ENCODE data around the gene TMEM178B.

Gene TMEM178B

GRCh38 chr7:141257597-141257996 lies 183.7 kb downstream of the TMEM178B start:
- no peak overlapping the region for H3K4me3 ChIP-seq (replicated peaks; ENCODE audit: low read depth, low read length)
- TF ChIP-seq CTCF (IDR thresholded peaks at IDR 0.05; ENCODE audit: low read depth, low read length, missing control alignments), result no peak
- DNase-seq (ENCODE audit: extremely low read depth, low read depth), result no peak

- no peak overlapping the region for H3K4me3 ChIP-seq (replicated peaks; ENCODE audit: low read depth, low read length)
- DNase-seq (ENCODE audit: extremely low read depth, low read depth), result no peak
- TF ChIP-seq CTCF (IDR thresholded peaks at IDR 0.05; ENCODE audit: low read depth, low read length, missing control alignments), result no peak
These were observed 184.7 kb downstream of the TMEM178B start for GRCh38 chr7:141258559-141258958.

- no peak for TF ChIP-seq CTCF (IDR thresholded peaks at IDR 0.05; ENCODE audit: low read depth, low read length, missing control alignments)
- no peak overlapping the region for H3K4me3 ChIP-seq (replicated peaks; ENCODE audit: low read depth, low read length)
- no peak for DNase-seq (ENCODE audit: extremely low read depth, low read depth)
These were observed 188.5 kb downstream of the TMEM178B start for GRCh38 chr7:141262101-141263090.

- no peak for DNase-seq (ENCODE audit: extremely low read depth, low read depth)
- no peak overlapping the region for H3K4me3 ChIP-seq (replicated peaks; ENCODE audit: low read depth, low read length)
- no peak for TF ChIP-seq CTCF (IDR thresholded peaks at IDR 0.05; ENCODE audit: low read depth, low read length, missing control alignments)
These were observed 189.6 kb downstream of the TMEM178B start for GRCh38 chr7:141263508-141263907.

- no peak for TF ChIP-seq CTCF (IDR thresholded peaks at IDR 0.05; ENCODE audit: low read depth, low read length, missing control alignments)
- no peak for DNase-seq (ENCODE audit: extremely low read depth, low read depth)
- no peak overlapping the region for H3K4me3 ChIP-seq (replicated peaks; ENCODE audit: low read depth, low read length)
These were observed 190.1 kb downstream of the TMEM178B start for GRCh38 chr7:141263983-141264382.

GRCh38 chr7:141264511-141264910 lies 190.6 kb downstream of the TMEM178B start:
- H3K4me3 ChIP-seq (replicated peaks; ENCODE audit: low read depth, low read length), result no peak overlapping the region
- DNase-seq (ENCODE audit: extremely low read depth, low read depth), result no peak
- no peak for TF ChIP-seq CTCF (IDR thresholded peaks at IDR 0.05; ENCODE audit: low read depth, low read length, missing control alignments)

Measured in HFF-Myc (cell line).